Measurements from ENCODE around the gene PAK1.
"Not testable (repeated sequence)": the region's sequence is repeated elsewhere in the genome, so short reads cannot be mapped to it uniquely, and the experiment has no call there.

PAK1 gene

GRCh38 chr11:77400775-77401449, 73.0 kb downstream of the PAK1 start:
- DNase-seq: no peak

DNA sequence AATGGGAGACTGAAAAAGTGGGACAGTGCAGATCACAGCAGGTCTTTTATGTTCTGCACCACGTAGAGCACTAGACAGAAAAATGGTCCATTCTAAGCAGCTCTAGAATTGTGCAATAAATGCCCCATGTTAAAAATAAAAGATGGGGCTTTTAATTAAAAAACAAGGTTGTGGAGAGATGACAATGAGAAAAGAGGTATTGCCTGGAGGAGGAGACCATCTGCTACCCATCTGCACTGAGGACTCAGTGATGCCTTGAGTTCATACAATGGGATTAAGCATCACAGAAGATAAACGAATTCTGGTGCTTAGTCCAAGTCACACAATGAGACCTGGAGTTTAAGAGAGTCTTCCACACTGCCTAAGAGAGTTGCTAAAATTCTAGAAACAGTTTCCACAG, 73.6 kb downstream of the PAK1 start:
- no peak for DNase-seq

DNA sequence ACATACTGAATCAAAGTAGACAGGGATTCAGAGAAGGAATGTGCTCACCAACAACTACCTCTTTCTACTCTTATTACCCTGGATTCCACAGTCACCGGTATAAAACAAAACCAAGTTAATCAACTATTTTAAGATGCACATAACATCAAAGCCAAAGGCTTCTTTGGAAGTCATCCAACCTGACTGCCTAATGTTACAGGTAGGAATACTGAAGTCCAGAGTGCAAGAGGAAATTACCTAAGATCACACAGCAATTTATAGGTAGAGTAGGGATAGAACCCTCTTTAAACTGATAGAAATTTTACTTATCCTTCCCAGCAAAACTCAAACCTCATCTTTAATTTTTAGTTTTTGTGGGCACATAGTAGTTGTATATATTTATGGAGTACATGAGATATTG, 76.3 kb downstream of the PAK1 start:
- no peak for DNase-seq

- no peak for DNase-seq
These were observed 77.0 kb downstream of the PAK1 start for GRCh38 chr11:77396911-77397310.

DNA sequence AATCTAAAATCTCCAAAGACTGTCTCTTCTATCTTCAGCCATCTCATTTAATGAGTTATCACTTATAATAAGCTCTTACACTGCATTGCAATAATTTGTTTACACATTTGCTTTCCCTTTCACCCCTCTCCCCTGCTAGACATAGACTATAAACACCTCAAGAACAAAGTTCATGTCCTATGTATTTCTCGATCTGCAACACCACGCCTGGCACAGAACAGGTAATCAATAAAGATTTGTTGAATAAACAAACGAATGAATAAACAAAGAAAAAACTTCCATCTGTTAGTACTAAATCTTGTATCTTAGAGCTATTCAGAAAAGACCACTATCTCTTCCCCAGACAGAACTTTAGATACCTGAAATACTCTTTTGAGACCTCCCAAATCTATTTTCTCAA, 77.6 kb downstream of the PAK1 start:
- DNase-seq: no peak

DNA sequence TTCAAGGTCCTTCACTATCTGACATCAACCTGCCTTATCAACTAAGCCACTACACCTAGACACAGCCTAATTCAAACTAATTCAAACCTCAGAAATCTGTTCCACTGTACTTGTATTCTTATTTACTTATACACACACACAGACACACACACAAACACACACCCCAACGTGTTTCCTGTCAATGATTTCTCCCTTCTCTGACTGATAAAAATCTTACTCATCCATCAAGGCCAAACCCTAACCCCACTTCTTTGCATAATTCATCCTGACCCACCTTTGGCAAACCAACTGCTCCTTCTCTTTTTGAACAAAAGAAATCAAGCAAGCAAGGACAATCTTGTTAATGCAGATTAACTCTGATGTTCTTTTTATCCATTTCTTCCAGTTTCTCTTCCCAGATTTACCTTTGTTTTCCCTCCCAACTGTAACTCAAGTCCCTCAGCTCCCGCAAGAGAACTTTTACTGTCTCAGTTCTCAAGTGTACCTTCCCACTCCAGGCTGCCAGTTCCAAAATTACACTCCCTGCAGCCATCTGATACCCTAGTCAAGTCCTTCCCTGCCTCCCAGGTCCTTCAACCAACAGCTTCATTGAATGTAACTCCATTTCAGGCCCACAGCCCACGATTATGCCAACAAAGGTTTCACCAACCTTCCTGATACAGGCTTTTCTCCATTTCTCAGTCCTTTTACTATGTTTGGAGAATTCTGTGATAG, 78.3 kb downstream of the PAK1 start:
- DNase-seq: no peak

GRCh38 chr11:77392842-77393241, 81.1 kb downstream of the PAK1 start:
- no peak for DNase-seq

GRCh38 chr11:77387701-77388100, 86.2 kb downstream of the PAK1 start:
- no peak for DNase-seq

GRCh38 chr11:77386178-77386577, 87.7 kb downstream of the PAK1 start:
- DNase-seq: no peak

- DNase-seq: not testable (repeated sequence)
These were observed 88.6 kb downstream of the PAK1 start for GRCh38 chr11:77385255-77385771.

DNA sequence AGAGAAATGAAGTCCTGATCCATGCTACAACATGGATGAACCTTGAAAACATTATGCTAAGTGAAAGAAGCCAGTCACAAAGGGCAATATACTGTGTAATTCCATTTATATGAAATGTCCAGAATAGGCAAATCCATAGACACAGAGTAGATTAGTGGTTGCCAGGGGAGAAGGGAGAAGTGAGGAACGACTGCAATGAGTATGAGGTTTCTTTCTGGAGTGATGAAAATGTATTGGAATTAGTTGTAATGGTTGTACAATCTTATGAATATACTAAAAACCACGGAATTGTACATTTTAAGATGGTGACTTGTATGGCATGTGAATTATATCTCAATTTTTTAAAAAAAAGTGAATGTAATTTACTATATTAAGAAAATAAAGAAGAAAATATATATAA, 89.3 kb downstream of the PAK1 start:
- no peak for DNase-seq

DNA sequence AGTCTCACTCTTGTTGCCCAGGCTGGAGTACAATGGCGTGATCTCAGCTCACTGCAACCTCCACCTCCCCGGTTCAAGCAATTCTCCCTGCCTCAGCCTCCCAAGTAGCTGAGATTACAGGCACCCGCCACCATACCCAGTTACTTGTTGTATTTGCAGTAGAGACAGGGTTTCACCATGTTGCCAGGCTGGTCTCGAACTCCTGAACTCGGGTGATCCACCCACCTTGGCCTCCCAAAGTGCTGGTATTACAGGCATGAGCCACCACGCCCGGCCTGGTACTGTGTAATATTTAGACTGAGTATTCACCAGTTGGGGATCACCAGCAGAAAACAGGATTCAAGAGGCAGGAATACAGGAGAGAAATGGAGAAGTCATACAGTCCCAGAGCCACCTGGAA, 90.5 kb downstream of the PAK1 start:
- not testable (repeated sequence) for DNase-seq

GRCh38 chr11:77381729-77382665, 91.9 kb downstream of the PAK1 start:
- no peak for DNase-seq

DNA sequence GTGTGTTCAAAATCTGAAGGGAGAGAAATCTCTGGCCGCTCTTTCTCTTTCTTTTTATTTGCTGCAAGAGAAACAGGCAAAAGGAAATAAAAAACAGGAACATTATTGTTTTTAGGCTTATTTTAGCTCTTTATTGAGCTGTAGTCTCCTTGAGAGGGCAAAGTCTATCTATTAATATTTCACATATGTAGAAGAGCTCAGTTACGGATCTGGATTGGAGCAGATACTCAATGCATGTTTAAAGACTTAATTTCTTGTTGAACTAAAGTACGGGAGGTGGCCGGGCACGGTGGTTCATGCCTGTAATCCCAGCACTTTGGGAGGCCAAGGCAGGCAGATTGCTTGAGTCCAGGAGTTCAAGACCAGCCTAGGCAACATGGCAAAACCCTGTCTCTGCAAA, 94.0 kb downstream of the PAK1 start:
- DNase-seq: no peak

DNA sequence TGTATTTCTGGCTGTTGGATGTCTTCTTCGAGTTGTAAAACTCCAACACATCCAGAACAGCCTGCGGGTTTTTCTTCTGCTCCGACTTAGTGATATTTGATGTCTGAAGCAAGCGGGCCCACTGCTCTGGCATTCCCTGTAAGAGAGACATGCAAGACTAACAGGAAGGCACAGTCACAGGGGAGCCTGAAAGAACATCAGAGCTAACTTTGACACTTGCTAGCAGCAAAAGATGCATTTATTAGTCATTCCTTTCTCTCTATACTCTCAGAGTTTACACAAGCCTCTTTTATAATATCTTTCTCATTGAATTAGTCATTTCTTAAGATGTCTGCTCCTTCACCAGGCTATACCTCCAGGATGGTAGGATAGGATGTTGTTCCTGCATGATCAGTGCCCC, 94.6 kb downstream of the PAK1 start:
- DNase-seq: no peak

DNA sequence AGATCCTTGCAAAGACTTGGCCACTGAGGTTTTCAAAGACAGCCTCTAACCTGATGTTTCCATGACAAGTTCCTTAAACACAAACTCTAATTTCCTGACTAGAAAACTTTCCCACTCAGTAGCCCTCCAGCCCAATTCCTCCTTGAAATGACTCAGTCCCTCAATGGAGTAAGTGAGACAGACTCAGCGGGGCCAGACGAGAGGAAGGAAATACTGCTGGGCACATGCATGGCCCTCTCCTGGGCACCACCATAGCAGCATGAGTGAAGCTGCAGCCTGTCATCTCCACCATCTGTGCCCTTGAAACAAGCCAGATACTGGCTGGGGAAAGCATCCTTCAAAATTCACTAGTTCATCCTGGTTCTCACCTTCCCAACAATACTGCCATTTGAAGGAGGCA, 96.2 kb downstream of the PAK1 start:
- no peak for DNase-seq

GRCh38 chr11:77375107-77375506, 98.8 kb downstream of the PAK1 start:
- DNase-seq: no peak

GRCh38 chr11:77374611-77375031, 99.3 kb downstream of the PAK1 start:
- DNase-seq: no peak

DNA sequence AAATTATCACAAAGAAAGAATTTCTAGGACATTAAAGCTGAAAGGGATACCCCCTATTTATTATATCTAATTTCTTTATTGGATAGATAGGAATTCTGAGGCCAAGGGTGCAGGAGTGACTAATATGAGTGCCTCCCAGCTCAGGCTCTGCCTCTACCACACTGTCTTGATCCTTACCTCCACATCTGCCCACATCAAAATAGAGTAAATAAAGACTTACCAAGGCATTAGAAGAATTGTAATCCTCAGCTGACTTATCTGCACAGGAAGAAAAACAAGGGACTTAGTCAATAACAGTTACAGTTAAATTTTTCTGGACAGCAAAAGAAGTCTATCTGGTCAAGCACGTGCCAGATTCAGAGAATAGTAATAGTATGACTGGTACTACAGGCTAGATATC, 99.8 kb downstream of the PAK1 start:
- no peak for DNase-seq

DNA sequence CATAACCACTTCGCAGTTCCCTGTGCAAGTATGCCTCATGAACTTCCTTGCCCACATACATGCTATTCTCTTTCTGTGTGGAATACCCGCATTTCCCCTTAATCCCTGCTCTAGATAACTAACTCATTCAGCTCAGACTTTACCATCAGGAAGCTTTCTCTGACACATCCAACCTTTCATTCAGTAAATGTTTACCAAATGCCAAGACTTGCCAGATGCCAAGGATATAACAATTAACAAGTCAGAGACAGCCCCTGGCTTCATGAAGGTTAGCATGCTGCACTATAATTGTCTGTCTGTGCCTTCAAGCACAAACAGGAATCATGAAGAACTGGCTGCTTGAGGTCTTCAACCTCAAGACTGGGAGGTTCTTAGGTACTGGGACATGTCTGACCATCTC, 101.2 kb downstream of the PAK1 start:
- no peak for DNase-seq

- DNase-seq: no peak
These were observed 102.2 kb downstream of the PAK1 start for GRCh38 chr11:77371646-77372045.

DNA sequence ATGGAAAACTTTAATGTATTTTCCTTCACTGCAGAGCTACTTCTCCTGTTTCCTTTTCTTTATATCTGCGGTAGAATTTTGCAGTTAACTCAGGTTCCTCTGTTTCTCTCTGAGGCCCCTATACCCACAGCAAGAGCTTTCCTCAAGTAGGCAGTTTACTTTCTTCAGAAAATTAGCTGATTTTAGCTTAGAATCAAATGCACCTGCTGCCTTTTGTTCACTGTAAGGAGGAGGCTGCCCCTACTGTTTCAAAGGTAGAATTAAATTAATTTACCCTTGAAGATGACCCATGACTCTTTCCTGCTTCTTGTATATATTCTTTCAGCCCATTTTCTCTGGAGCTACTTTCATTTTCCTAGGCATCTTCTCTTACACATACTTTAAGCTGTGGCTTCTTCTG, 103.7 kb downstream of the PAK1 start:
- no peak for DNase-seq

GRCh38 chr11:77361184-77361583, 112.7 kb downstream of the PAK1 start:
- DNase-seq: no peak
